ENCODE results near the gene DDAH1. TPM values are rescaled to one million over a fixed set of nuclear protein-coding genes. Genes with fewer than 3 reads are reported as not detected.

The DDAH1 gene
- total RNA-seq, 4 donors from 2014 or later: 8.3 to 21.1 (median 13.3) TPM

GRCh38 chr1:85462931-85463649 is 1.9 kb downstream of the DDAH1 start:
- WGBS, 2 donors: 86 to 87% methylated on average over 4 of the region's 4 CpGs

DNA sequence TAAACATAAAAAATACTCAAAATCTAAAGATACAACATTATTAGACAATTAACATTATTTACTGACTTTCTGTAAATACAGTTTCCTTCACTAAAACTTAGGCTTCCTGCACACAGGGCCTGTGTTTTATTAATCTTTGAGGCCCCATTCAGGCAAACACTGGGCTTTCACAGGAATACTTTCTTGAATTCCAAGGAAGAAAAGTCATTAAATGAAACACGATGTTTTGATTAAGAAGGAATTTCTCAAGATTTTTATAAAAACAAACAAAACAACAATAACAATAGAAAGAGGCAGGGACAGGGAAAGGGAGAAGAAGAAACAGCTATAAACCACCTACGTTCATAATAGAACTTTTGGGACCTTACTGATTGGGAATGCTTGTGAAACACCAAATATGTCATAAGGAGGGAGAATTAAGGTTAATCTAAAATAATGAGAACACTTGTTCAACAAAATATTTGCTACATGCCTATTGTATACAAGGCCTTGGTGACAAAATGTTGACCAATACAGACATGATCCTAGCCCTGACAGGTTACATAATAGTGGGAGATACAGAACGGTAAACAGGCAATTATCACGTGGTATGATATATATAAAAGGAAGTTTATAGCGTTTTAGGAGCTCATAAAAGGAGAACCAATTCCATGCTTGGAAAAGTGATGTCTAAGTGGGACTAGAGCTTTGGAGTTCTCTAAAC is 3.6 kb downstream of the DDAH1 start:
- DNase-seq (ENCODE audit: low spot score in 2 of 2): no peak
- intact Hi-C loops (cut with DNase I; ENCODE audit: low total_unique reads): no loop called here
- H3K4me3 ChIP-seq (ENCODE audit: low read depth, poor library complexity, severe bottlenecking): no peak overlapping the region
- WGBS, 2 donors: 51% methylated on average over 5 of the region's 5 CpGs
- TF ChIP-seq POLR2A (IDR thresholded peaks at IDR 0.05) (no peak), CTCF (IDR thresholded peaks at IDR 0.05) (no peak)

More at GRCh38 chr1:85462931-85463649, 1.9 kb downstream of the DDAH1 start:
- H3K4me3 ChIP-seq (ENCODE audit: low read depth, poor library complexity, severe bottlenecking): no peak overlapping the region
- DNase-seq (ENCODE audit: low spot score in 2 of 2): no peak
- TF ChIP-seq POLR2A (IDR thresholded peaks at IDR 0.05) (no peak), CTCF (IDR thresholded peaks at IDR 0.05) (no peak)
- intact Hi-C loops (cut with DNase I; ENCODE audit: low total_unique reads): no loop called here

DNA sequence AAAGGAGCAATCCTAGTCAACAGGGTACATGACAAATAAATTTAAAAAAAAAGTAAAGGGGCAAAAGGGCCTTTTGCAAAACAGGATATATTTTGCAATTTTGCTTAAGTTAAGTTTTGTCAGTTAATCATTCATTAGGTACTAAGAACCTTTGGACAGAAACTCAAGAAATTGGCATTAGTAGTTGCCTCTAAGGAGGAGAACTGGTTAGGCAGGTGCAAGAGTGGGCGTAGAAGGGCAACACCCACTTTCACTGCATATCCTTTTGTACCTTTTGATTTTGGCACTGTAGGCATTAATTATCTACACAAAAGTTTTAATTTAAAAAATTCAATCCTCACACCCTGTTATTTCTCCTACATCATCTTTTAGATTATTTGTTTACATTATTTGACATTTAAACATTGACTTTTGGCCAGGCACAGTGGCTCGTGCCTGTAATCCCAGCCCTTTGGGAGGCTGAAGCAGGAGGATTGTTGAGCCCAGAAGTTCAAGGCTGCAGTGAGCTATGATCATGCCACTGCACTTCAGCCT is 4.3 kb downstream of the DDAH1 start:
- intact Hi-C loops (cut with DNase I; ENCODE audit: low total_unique reads): no loop called here
- DNase-seq (ENCODE audit: low spot score in 2 of 2): peak in 1 of 2 donors; percentile 25
- no peak for TF ChIP-seq CTCF (IDR thresholded peaks at IDR 0.05)
- no peak for TF ChIP-seq POLR2A (IDR thresholded peaks at IDR 0.05)
- 49 to 56% methylated on average over 2 of the region's 2 CpGs for WGBS, 2 donors
- H3K4me3 ChIP-seq (ENCODE audit: low read depth, poor library complexity, severe bottlenecking): no peak overlapping the region

- DNase-seq (ENCODE audit: low spot score in 2 of 2): no peak
- no peak overlapping the region for H3K4me3 ChIP-seq (ENCODE audit: low read depth, poor library complexity, severe bottlenecking)
- 7 to 19% methylated on average over 2 of the region's 2 CpGs for whole genome bisulfite sequencing, 2 donors
- TF ChIP-seq CTCF (IDR thresholded peaks at IDR 0.05) (no peak), POLR2A (IDR thresholded peaks at IDR 0.05) (no peak)
- intact Hi-C loops (cut with DNase I; ENCODE audit: low total_unique reads): no loop called here
Measured at GRCh38 chr1:85459290-85459689, 5.7 kb downstream of the DDAH1 start.

DNA sequence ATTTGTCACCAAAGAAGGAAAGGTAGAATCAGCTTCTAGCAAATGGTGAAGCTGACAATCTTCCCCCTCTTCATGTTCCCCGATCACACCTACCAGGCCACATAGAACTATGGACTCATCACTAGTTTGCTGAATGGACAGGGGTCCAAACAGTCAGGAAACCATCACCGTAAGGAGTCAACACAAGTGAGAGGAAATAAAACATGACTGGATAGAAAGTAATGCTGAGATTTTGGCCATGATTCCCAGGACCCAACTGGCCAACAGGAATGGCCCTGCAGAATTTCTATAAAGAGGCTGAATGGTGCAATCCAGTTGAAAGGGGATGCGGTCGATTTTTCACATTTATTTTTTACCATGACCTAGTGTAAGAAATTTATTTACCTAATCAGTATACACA is 10.7 kb downstream of the DDAH1 start:
- no peak for TF ChIP-seq CTCF (IDR thresholded peaks at IDR 0.05)
- no peak overlapping the region for H3K4me3 ChIP-seq (ENCODE audit: low read depth, poor library complexity, severe bottlenecking)
- DNase-seq (ENCODE audit: low spot score in 2 of 2): no peak
- intact Hi-C loops (cut with DNase I; ENCODE audit: low total_unique reads): no loop called here
- WGBS, 2 donors: 93 to 98% methylated on average over 4 of the region's 4 CpGs
